Tibial artery (tissue), 4 donors: ENCODE data around the gene TRPV6.

Experiments
- DNase-seq, 2 donors: peaks; one replicate each; pipeline ENCODE4 v3.0.0-alpha.2; 2019
- H3K27ac ChIP-seq, 2 donors: fragments of 200-600 bp; sonication (generic) in 1 of 2; 1 replicate in 1 of 2; 2 replicates in 1 of 2; pipeline ENCODE4 v1.5.1; 2018 to 2019; ENCODE audit warnings: mild to moderate bottlenecking in 1 of 2
- H3K27me3 ChIP-seq, 2 donors: fragments of 200-600 bp; sonication (generic) in 1 of 2; one replicate each; pipeline versions ENCODE4 v1.5.1 to v1.6.0; 2016 to 2019
- H3K36me3 ChIP-seq, 3 donors: fragments of 200-600 bp; sonication (generic) in 2 of 3; one replicate each; pipeline ENCODE4 v1.5.1; 2016 to 2019; ENCODE audit warnings: mild to moderate bottlenecking in 2 of 3
- H3K4me1 ChIP-seq, 4 donors: fragments of 200-600 bp; sonication (generic) in 2 of 4; 1 replicate in 3 of 4; 2 replicates in 1 of 4; pipeline ENCODE4 v1.5.1; 2016 to 2019
- H3K4me3 ChIP-seq, 2 donors: fragments of 200-600 bp; sonication (generic) in 1 of 2; 1 replicate in 1 of 2; 2 replicates in 1 of 2; pipeline ENCODE4 v1.5.1; 2018 to 2019; ENCODE audit warnings: mild to moderate bottlenecking in 2 of 2
- H3K9me3 ChIP-seq, 3 donors: fragments of 200-600 bp; sonication (generic) in 1 of 3; one replicate each; pipeline ENCODE4 v1.5.1; 2016 to 2019
- CTCF ChIP-seq, 2 experiments: fragments of 200-600 bp in 1 of 2; fragments of 450-650 bp in 1 of 2; IDR thresholded peaks; one replicate each; pipeline ENCODE4 v1.5.1; 2017 to 2019; ENCODE audit warnings: antibody characterized with exemption in 2 of 2, mild to moderate bottlenecking in 1 of 2, moderate library complexity in 1 of 2
- intact Hi-C: fragments of 100-400 bp; cut with DNase I; formaldehyde crosslinking; loops from one replicate; pipeline ENCODE4 v1.15.0; 2023; ENCODE audit warnings: low total_unique reads

Gene TRPV6

DNA sequence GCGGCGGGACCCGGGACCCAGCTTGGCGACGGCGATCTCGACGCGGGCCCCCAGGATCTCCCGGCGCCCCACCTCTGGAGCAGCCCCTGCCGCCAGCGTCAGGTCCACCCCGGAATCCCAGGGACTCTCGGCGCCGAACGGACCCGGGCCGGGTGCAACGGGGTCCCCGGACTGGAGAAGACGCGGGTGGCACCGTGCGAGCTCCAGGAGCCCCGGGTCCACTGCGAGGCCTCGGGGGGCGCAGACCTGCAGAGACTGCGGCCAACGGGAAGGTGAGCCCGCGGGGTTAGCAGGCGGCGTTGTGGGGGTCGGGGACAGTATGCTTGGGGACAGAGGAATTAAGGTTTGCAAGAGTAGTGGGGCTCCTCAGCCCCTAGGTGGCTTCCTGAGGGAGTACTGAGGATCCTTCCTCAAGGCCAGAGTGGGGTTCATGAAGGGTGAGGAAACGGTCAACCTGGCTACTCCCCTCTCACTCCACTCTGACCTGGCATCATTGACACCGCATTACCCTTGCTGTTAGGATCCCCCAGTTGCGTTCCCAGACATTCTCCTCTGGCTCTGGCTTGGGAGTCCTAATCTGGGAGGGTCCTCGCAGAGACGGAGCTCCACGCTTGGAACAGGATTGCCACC, 30.3 kb downstream of the TRPV6 start:
- intact Hi-C loops, result loop anchor here (2.0 kb wide), 1 partner anchor 148 kb away; no protein-coding TSS in a partner anchor

GRCh38 chr7:142854372-142855113, 31.0 kb downstream of the TRPV6 start, which contains the start of gene EPHB6:
TSS of gene EPHB6 (plus strand) at chr7:142855076. CDS start at chr7:142863228, 8,152 bp downstream.
- H3K27me3 ChIP-seq, result peaks cover 0 to 7% of the 10 kb centered on the region in 2 donors
- H3K4me1 ChIP-seq, result peaks cover 0 to 29% (median 17%) of the 10 kb centered on the region in 4 donors
- intact Hi-C loops, result loop anchor here (2.0 kb wide), 1 partner anchor 148 kb away; no protein-coding TSS in a partner anchor
- peak; percentile 78 to 91 for DNase-seq
- peak within 1 kb of the TSS; percentile 77 to 84 for H3K4me3 ChIP-seq
- H3K27ac ChIP-seq, result peak within 1 kb of the TSS; percentile 62 to 71
- H3K9me3 ChIP-seq, result no peaks in the 10 kb centered on the region
- H3K36me3 ChIP-seq, result no peaks in the 10 kb centered on the region
- TF ChIP-seq CTCF (IDR thresholded peaks at IDR 0.05), result no peak

More for the DNA sequence above, 30.3 kb downstream of the TRPV6 start:
- peak overlapping the region; percentile 77 to 84 for H3K4me3 ChIP-seq
- H3K27me3 ChIP-seq, result peaks cover 0 to 6% of the 10 kb centered on the region in 2 donors
- H3K36me3 ChIP-seq, result no peaks in the 10 kb centered on the region
- no peak for DNase-seq
- no peaks in the 10 kb centered on the region for H3K9me3 ChIP-seq
- no peak for TF ChIP-seq CTCF (IDR thresholded peaks at IDR 0.05)
- peak overlapping the region; percentile 62 to 71 for H3K27ac ChIP-seq
- H3K4me1 ChIP-seq, result peaks cover 0 to 29% (median 17%) of the 10 kb centered on the region in 4 donors

DNA sequence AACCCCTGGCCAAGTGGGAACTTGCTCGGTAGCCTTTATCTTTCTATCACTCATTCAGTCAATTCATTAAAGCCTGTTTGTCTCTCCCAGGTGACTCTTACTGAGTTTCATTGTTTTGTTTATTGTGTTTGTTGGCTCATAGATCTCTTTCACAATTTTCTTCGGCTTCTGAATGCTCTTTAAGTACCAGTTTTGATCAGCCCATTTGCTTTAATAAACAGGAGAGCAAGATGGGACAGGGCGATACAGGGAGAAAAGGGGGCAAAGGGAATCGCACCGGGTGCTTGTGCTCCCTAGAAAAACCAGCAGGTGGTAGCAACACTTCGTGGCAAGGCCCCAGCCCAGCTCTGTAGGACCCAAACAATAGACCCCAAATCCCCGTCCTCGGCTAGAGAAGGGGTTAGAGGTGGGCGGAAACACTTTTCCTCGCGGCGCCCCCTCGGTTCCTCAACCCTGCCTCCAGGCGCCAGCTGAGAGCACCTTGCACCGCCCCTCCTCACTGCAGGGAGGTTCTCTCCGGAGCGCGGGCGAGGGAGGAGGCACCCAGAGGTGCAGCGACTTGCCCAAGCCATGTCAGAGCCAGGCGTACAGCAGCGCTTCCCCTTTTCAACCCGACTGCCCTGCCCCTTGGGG, 31.7 kb downstream of the TRPV6 start:
- peak; percentile 66 to 82 for DNase-seq
- peak; percentile 82 to 86 for TF ChIP-seq CTCF (IDR thresholded peaks at IDR 0.05)
- intact Hi-C loops, result loop anchor here (2.0 kb wide), 1 partner anchor 149 kb away; no protein-coding TSS in a partner anchor
- Histone ChIP-seq H3K4me1 (peaks cover 0 to 29% (median 17%) of the 10 kb centered on the region in 4 donors), H3K36me3 (no peaks in the 10 kb centered on the region), H3K27ac (peak overlapping the region; percentile 62 to 71), H3K27me3 (peaks cover 0 to 10% of the 10 kb centered on the region in 2 donors), H3K4me3 (peak overlapping the region; percentile 77 to 84), H3K9me3 (no peaks in the 10 kb centered on the region)

GRCh38 chr7:142851919-142852318, 33.6 kb downstream of the TRPV6 start:
- intact Hi-C loops, result no loop called here
- Histone ChIP-seq H3K36me3 (no peaks in the 10 kb centered on the region), H3K4me1 (peaks cover 0 to 26% (median 14%) of the 10 kb centered on the region in 4 donors), H3K27ac (no peak overlapping the region), H3K4me3 (no peak overlapping the region), H3K27me3 (peaks cover 0 to 10% of the 10 kb centered on the region in 2 donors), H3K9me3 (no peaks in the 10 kb centered on the region)
- TF ChIP-seq CTCF (IDR thresholded peaks at IDR 0.05), result no peak
- no peak for DNase-seq

DNA sequence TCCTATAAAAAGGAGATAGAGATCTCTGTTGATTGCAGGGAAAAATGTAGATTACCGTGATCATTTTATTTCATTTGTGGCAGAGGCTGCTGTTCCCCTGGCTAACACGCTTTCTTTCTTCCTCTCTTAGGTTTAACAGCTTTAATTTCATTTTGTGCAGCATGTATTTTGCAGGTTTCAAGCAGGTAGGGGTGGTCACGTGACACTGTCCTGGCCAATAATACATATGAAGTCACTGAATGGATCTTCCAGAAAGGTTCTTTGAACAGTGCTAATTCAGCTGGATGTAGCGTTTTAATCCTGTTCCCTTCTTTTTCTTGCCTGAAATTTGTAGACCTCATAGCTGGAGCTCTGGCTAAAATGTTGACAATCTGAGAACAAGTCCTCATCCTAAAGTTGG, 34.3 kb downstream of the TRPV6 start:
- Histone ChIP-seq H3K27ac (no peak overlapping the region), H3K27me3 (peaks cover 0 to 10% of the 10 kb centered on the region in 2 donors), H3K4me3 (no peak overlapping the region), H3K4me1 (peaks cover 0 to 19% (median 9%) of the 10 kb centered on the region in 4 donors), H3K36me3 (no peaks in the 10 kb centered on the region), H3K9me3 (no peaks in the 10 kb centered on the region)
- intact Hi-C loops, result no loop called here
- no peak for TF ChIP-seq CTCF (IDR thresholded peaks at IDR 0.05)
- no peak for DNase-seq
